HEK293 (cell line): ENCODE results near the gene MOSPD3.

Experiments
- CTCF ChIA-PET: fragments of 350-600 bp; formaldehyde crosslinking; extraction: SDS; loops from one replicate; lab custom pipeline; 2021; ENCODE audit warnings: antibody characterized with exemption; lab: Yijun Ruan, JAX
- POLR2A ChIA-PET: fragments of 300-600 bp; formaldehyde crosslinking; extraction: SDS; loops from one replicate; lab custom pipeline; 2020; ENCODE audit warnings: antibody characterized with exemption, inconsistent platforms; lab: Yijun Ruan, JAX
- H3K27ac ChIP-seq: fragments of 200-500 bp; sonication (Bioruptor generic); 2 replicates; pipeline ENCODE4 v1.5.1; 2014; ENCODE audit warnings: low read depth, low read length, control low read depth, inconsistent platforms; ENCODE audit errors: extremely low read depth
- H3K36me3 ChIP-seq, 2 experiments: fragments of 200-500 bp in 1 of 2; sonication (Bioruptor generic) in 1 of 2; 1 replicate in 1 of 2; 2 replicates in 1 of 2; pipeline ENCODE4 v1.5.1; 2014 to 2017; ENCODE audit warnings: inconsistent platforms in 2 of 2, low read length in 2 of 2; ENCODE audit not compliant: control insufficient read depth in 2 of 2, insufficient read depth in 1 of 2
- H3K4me1 ChIP-seq: fragments of 200-500 bp; sonication (Bioruptor generic); 2 replicates; pipeline ENCODE4 v1.5.1; 2014; ENCODE audit warnings: mild to moderate bottlenecking, low read length, inconsistent platforms; ENCODE audit not compliant: control insufficient read depth, insufficient read depth
- H3K4me3 ChIP-seq: 2 replicates; pipeline ENCODE4 v1.5.1; 2011; ENCODE audit warnings: low read depth, mild to moderate bottlenecking, control low read depth, low read length, moderate library complexity
- H3K9me3 ChIP-seq: fragments of 200-500 bp; sonication (Bioruptor generic); 2 replicates; pipeline ENCODE4 v1.5.1; 2014; ENCODE audit warnings: low read depth, low read length, inconsistent platforms; ENCODE audit not compliant: control insufficient read depth, insufficient read depth
- EGR2 ChIP-seq: fragments of 450-650 bp; formaldehyde crosslinking; IDR thresholded peaks from 2 replicates; pipeline ENCODE4 v1.5.1; 2016; ENCODE audit warnings: low read depth, missing biosample characterization, missing genetic modification characterization
- FEZF1 ChIP-seq: fragments of 450-650 bp; formaldehyde crosslinking; IDR thresholded peaks from 2 replicates; pipeline ENCODE4 v1.5.1; 2016; ENCODE audit warnings: missing biosample characterization, missing genetic modification characterization
- HOXA7 ChIP-seq: sonication (generic); formaldehyde crosslinking; IDR thresholded peaks from 2 replicates; pipeline ENCODE4 v1.8.1; 2022; ENCODE audit warnings: missing genetic modification reagents, borderline replicate concordance
- KLF1 ChIP-seq: fragments of 450-650 bp; formaldehyde crosslinking; IDR thresholded peaks from 2 replicates; pipeline ENCODE4 v1.5.1; 2016; ENCODE audit warnings: missing biosample characterization, missing genetic modification characterization
- KLF16 ChIP-seq: fragments of 450-650 bp; formaldehyde crosslinking; IDR thresholded peaks from 2 replicates; pipeline ENCODE4 v1.5.1; 2017; ENCODE audit warnings: missing biosample characterization, missing genetic modification characterization
- SETDB1 ChIP-seq: IDR thresholded peaks from one replicate; pipeline ENCODE4 v1.6.1; 2017; ENCODE audit warnings: mild to moderate bottlenecking, low read length, moderate library complexity, mixed read lengths; ENCODE audit not compliant: insufficient read length
- SP3 ChIP-seq: fragments of 450-650 bp; formaldehyde crosslinking; IDR thresholded peaks from 2 replicates; pipeline ENCODE4 v1.5.1; 2016; ENCODE audit warnings: missing biosample characterization, missing genetic modification characterization
- SP7 ChIP-seq: fragments of 450-650 bp; formaldehyde crosslinking; IDR thresholded peaks from 2 replicates; pipeline ENCODE4 v1.5.1; 2016; ENCODE audit warnings: missing biosample characterization, missing genetic modification characterization
- ZBTB10 ChIP-seq: fragments of 450-650 bp; formaldehyde crosslinking; IDR thresholded peaks from 2 replicates; pipeline ENCODE4 v1.5.1; 2016; ENCODE audit warnings: missing biosample characterization, missing genetic modification characterization
- ZBTB17 ChIP-seq: fragments of 450-650 bp; formaldehyde crosslinking; IDR thresholded peaks from 2 replicates; pipeline ENCODE4 v1.5.1; 2016; ENCODE audit warnings: missing biosample characterization, missing genetic modification characterization
- ZNF114 ChIP-seq: fragments of 450-650 bp; formaldehyde crosslinking; IDR thresholded peaks from 2 replicates; pipeline ENCODE4 v1.5.0; 2017; ENCODE audit warnings: missing biosample characterization, missing genetic modification characterization
- ZNF138 ChIP-seq: fragments of 450-650 bp; formaldehyde crosslinking; IDR thresholded peaks from 2 replicates; pipeline ENCODE4 v1.5.1; 2016; ENCODE audit warnings: missing biosample characterization, missing genetic modification characterization, borderline replicate concordance
- ZNF157 ChIP-seq: fragments of 450-650 bp; formaldehyde crosslinking; IDR thresholded peaks from 2 replicates; pipeline ENCODE4 v1.5.1; 2016; ENCODE audit warnings: missing biosample characterization, missing genetic modification characterization
- ZNF335 ChIP-seq: fragments of 450-650 bp; formaldehyde crosslinking; conservative IDR thresholded peaks from 2 replicates; pipeline ENCODE4 v1.5.1; 2016; ENCODE audit warnings: missing biosample characterization, missing genetic modification characterization
- ZNF341 ChIP-seq: fragments of 450-650 bp; formaldehyde crosslinking; IDR thresholded peaks from 2 replicates; pipeline ENCODE4; 2016; ENCODE audit warnings: low read depth, missing biosample characterization, missing genetic modification characterization
- ZNF350 ChIP-seq: fragments of 450-650 bp; formaldehyde crosslinking; IDR thresholded peaks from 2 replicates; pipeline ENCODE4 v1.5.0; 2017; ENCODE audit warnings: missing biosample characterization, mild to moderate bottlenecking, missing genetic modification characterization
- ZNF366 ChIP-seq: fragments of 450-650 bp; formaldehyde crosslinking; conservative IDR thresholded peaks from 2 replicates; pipeline ENCODE4 v1.5.1; 2016; ENCODE audit warnings: missing biosample characterization, missing genetic modification characterization
- TF ChIP-seq, protein P1 (sequence below): fragments of 450-650 bp; formaldehyde crosslinking; optimal IDR thresholded peaks from 2 replicates; pipeline ENCODE3; 2016; ENCODE audit warnings: missing biosample characterization, mild to moderate bottlenecking, missing genetic modification characterization
- TF ChIP-seq, protein P2 (sequence below): fragments of 450-650 bp; formaldehyde crosslinking; IDR thresholded peaks from 2 replicates; pipeline ENCODE4 v1.5.1; 2016; ENCODE audit warnings: missing biosample characterization, missing genetic modification characterization

Gene MOSPD3

DNA sequence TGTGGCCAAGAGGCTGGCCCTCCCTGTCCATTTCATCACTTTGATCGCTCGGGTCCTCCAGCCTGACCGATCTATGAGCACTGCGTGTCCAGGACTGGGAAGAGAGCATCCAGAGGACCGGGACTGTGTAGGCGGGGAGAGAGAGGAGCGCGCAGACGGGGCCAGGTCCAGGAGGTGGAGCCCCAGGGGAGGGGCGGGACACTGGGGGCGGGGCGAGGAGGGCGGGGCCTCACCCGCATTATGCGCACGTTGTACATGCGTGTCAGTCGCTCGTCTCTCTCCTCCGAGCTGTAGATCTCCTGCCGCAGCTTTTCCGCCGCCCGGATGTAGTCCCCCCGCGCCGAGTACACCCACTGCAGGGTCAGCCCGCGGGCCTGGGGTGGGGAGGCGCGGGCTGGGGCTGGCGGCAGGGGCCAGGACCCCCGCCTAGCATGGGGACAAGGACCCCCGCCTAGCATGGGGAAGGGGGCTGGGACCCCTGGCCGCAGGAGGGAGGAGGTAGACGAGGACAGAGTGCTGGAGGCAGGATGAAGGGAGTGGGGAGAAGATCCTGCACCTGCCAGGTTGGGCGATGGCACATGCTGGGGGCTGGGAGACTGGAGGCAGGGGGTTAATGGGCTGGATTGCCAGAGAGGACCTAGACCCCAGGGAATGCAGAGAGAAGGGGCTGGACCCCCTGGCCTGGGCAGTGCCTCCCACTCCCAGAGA, 14.3 kb downstream of the MOSPD3 start (continued):
- TF ChIP-seq SP3 (peak; percentile 80), ZNF157 (tag by site-specific recombination) (no peak), ZNF138 (tag by site-specific recombination) (no peak), EGR2 (tag by site-specific recombination) (no peak; the same call in 1 of the 2 replicates), ZNF366 (peak; percentile 63), SETDB1 (no peak), ZNF350 (tag by site-specific recombination) (no peak), ZNF114 (tag by site-specific recombination) (no peak), ZNF335 (tag by site-specific recombination) (peak; percentile 7; the same call in 1 of the 2 replicates), ZBTB17 (tag by site-specific recombination) (peak; percentile 75), ZNF341 (tag by site-specific recombination) (peak; percentile 92), SP7 (0 out of 2 replicates have a peak, but pooled peaks have one; percentile 19), FEZF1 (tag by site-specific recombination) (peak; percentile 80), KLF16 (tag by site-specific recombination) (peak; percentile 49; the same call in 1 of the 2 replicates), HOXA7 (CRISPR knock-in tag) (no peak), ZBTB10 (tag by site-specific recombination) (0 out of 2 replicates have a peak, but pooled peaks have one; percentile 21)
- TF ChIP-seq, protein P1, sequence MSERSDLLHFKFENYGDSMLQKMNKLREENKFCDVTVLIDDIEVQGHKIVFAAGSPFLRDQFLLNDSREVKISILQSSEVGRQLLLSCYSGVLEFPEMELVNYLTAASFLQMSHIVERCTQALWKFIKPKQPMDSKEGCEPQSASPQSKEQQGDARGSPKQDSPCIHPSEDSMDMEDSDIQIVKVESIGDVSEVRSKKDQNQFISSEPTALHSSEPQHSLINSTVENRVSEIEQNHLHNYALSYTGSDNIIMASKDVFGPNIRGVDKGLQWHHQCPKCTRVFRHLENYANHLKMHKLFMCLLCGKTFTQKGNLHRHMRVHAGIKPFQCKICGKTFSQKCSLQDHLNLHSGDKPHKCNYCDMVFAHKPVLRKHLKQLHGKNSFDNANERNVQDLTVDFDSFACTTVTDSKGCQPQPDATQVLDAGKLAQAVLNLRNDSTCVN (tag by site-specific recombination): peak; percentile 45
- TF ChIP-seq, protein P2, sequence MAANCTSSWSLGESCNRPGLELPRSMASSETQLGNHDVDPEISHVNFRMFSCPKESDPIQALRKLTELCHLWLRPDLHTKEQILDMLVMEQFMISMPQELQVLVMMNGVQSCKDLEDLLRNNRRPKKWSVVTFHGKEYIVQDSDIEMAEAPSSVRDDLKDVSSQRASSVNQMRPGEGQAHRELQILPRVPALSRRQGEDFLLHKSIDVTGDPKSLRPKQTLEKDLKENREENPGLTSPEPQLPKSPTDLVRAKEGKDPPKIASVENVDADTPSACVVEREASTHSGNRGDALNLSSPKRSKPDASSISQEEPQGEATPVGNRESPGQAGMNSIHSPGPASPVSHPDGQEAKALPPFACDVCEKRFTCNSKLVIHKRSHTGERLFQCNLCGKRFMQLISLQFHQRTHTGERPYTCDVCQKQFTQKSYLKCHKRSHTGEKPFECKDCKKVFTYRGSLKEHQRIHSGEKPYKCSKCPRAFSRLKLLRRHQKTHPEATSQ (tag by site-specific recombination): no peak
- TF ChIP-seq, all 188 proteins: peak for 20

DNA sequence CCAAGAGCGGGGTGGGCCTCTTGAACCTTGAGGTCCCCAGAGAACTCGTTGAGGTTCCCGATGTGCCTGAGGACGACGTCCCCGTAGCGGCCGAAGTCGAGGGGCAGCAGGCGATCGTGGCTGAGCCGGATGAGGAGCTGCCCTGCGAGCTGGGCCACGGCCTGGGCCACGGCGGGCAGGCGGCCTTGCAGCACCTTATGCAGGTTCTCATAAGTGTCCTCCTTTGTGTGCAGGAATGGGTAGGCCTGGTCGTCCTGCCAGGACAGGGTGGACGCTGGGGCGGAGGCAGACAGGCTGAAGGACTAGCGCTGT, 14.9 kb downstream of the MOSPD3 start:
- Histone ChIP-seq H3K36me3 (no peaks in the 10 kb centered on the region), H3K4me1 (no peaks in the 10 kb centered on the region), H3K27ac (no peak overlapping the region), H3K9me3 (no peaks in the 10 kb centered on the region), H3K4me3 (no peak overlapping the region)
- ChIA-PET CTCF (interaction anchor here (1.5 kb wide), 1 partner anchor 158 kb away, joined by 4 read pairs; no protein-coding TSS in a partner anchor), POLR2A (interaction anchor here (2.3 to 4.8 kb wide), 2 partner anchors 15 to 41 kb away, joined by 14 to 28 read pairs; partner anchors contain the start of genes FBXO24, LRCH4 and MOSPD3)
- no peak for TF ChIP-seq KLF1 (tag by site-specific recombination)
